GM20000 (cell line): Measurements from ENCODE around the gene IL1RAPL1.

Experiments used
- DNase-seq: peaks from one replicate; pipeline ENCODE4 v3.0.0; 2012; ENCODE audit warnings: low spot score
- TF ChIP-seq, protein P1 (sequence below): IDR thresholded peaks from 2 replicates; pipeline ENCODE4 v1.5.1; 2012; ENCODE audit warnings: mild to moderate bottlenecking, control low read depth; ENCODE audit errors: extremely low read depth, missing control alignments

Gene IL1RAPL1

DNA sequence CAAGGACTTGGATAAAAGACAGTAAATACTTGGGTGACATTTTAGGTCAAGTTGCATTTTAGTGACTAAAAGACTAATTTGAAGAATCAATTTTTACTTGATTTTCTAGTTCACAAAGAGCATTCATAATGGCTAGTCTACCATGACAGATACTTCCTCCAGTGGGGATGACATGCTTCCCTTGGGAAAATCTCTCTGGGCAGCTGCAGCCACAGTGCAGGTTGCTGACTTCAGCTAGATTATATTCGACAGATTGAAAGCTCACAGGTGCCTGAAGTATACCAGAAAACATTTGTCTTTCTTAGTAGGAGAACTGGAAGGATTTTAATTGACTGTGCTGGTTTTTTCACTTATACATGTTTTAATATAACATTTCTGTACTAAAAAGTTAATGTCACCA is 1418.6 kb downstream of the IL1RAPL1 start:
- TF ChIP-seq, protein P1, sequence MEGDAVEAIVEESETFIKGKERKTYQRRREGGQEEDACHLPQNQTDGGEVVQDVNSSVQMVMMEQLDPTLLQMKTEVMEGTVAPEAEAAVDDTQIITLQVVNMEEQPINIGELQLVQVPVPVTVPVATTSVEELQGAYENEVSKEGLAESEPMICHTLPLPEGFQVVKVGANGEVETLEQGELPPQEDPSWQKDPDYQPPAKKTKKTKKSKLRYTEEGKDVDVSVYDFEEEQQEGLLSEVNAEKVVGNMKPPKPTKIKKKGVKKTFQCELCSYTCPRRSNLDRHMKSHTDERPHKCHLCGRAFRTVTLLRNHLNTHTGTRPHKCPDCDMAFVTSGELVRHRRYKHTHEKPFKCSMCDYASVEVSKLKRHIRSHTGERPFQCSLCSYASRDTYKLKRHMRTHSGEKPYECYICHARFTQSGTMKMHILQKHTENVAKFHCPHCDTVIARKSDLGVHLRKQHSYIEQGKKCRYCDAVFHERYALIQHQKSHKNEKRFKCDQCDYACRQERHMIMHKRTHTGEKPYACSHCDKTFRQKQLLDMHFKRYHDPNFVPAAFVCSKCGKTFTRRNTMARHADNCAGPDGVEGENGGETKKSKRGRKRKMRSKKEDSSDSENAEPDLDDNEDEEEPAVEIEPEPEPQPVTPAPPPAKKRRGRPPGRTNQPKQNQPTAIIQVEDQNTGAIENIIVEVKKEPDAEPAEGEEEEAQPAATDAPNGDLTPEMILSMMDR, result no peak
- no peak for DNase-seq
